ENCODE measurements around the gene ZBTB21. TPM values are rescaled to one million over a fixed set of nuclear protein-coding genes. Genes with fewer than 3 reads are reported as not detected.

The ZBTB21 gene
- total and polyA plus RNA-seq, 2 of the 4 experiments (the other 2 are of a cell fraction) = 6.8 to 12.0 TPM

DNA sequence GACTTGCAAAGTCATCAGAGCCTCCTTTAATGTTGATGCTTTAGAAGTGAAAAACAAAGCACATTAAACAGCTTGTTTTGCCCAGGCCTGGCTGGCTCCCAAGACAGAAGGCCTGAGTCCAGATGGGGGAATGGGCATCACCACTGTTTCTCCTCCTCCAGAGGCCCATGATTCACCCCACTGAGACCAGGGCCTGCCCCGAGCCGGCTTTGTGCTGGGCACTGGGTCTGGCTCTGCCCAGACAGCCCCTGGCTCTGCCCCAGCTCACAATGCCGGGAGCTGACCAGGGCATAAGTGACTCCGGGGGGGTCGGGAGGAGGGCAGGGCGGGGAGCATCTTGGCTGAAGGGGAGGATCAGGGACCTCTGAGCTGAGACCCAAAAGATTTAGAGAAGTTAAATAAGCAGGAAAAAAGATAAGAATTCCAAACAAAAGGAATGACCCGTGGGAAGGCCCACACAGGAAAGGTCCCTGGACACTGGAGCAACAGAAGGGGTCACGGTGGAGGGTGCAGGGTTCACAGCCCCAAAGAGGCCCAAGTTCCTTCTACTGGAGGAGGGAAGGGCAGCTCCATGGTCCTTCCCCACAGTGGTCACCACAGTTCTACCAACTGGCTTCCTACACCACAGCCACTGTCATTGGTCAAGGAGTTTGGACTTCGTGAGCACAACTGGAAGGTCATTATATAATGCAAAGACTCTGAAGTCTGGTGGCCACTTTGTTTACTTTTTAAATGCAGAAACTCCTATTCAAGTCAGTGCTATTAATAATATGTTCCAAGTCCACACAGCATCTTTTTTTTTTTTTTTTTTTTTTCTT lies 61.9 kb downstream of the ZBTB21 start:
- Histone ChIP-seq H3K27ac (ENCODE audit: insufficient read depth, low read length) (no peak overlapping the region), H4K8ac (ENCODE audit: low read depth in 2 of 2, low read length in 2 of 2) (peak overlapping the region; percentile 35 to 68; a peak in 2 of 4 replicates), H2AK5ac (ENCODE audit: low read depth, low read length) (peak overlapping the region; percentile 51), H3K9me1 (ENCODE audit: insufficient read depth, low read length) (peaks cover 29% of the 10 kb centered on the region), H3K36me3 (ENCODE audit: control insufficient read depth, insufficient read depth, low read length) (peaks cover 6% of the 10 kb centered on the region; the same call in 1 of the 2 replicates), H3K9ac (ENCODE audit: low read depth, low read length) (no peak overlapping the region), H4K5ac (ENCODE audit: low read depth, low read length) (no peak overlapping the region), H3K23ac (ENCODE audit: low read depth, low read length) (peak overlapping the region; percentile 12; the same call in 1 of the 2 replicates), H3K14ac (replicated peaks; ENCODE audit: low read depth, low read length) (no peak overlapping the region), H3K56ac (ENCODE audit: extremely low read depth, insufficient read depth, low read length) (no peak overlapping the region), H3K4me3 (ENCODE audit: insufficient read depth, low read depth, low read length) (no peak overlapping the region), H3K9me3 (ENCODE audit: control insufficient read depth, insufficient read depth, low read length) (no peaks in the 10 kb centered on the region), H3K4me2 (ENCODE audit: low read depth, low read length) (peak overlapping the region; percentile 0; the same call in 1 of the 2 replicates), H4K20me1 (ENCODE audit: insufficient read depth, low read length) (peaks cover 54% of the 10 kb centered on the region), H2AFZ (replicated peaks; ENCODE audit: low read length, poor library complexity) (peak overlapping the region; percentile 8), H4K91ac (ENCODE audit: insufficient read depth, low read depth, low read length) (peak overlapping the region; percentile 44; the same call in 1 of the 2 replicates), H3K4ac (ENCODE audit: low read depth, low read length) (peak overlapping the region; percentile 18; the same call in 1 of the 2 replicates), H3K79me1 (ENCODE audit: low read depth in 1 of 2, low read length in 2 of 2) (peaks cover 68 to 83% of the 10 kb centered on the region in 2 experiments), H3K4me1 (ENCODE audit: control insufficient read depth, insufficient read depth, low read length) (peaks cover 21% of the 10 kb centered on the region), H2BK5ac (ENCODE audit: low read depth, low read length, poor library complexity, severe bottlenecking) (no peak overlapping the region), H2BK15ac (ENCODE audit: low read depth, low read length) (0 out of 3 replicates have a peak overlapping the region, but pooled peaks have one; percentile 33), H2BK20ac (ENCODE audit: low read depth, low read length) (no peak overlapping the region), H3K27me3 (ENCODE audit: control insufficient read depth, insufficient read depth, low read length) (no peaks in the 10 kb centered on the region), H2BK120ac (ENCODE audit: low read depth, low read length) (no peak overlapping the region), H2AK9ac (replicated peaks; ENCODE audit: low read depth, low read length, poor library complexity) (peak overlapping the region; percentile 10), H3K18ac (ENCODE audit: low read depth, low read length) (0 out of 2 replicates have a peak overlapping the region, but pooled peaks have one; percentile 7)
- in situ Hi-C loops (cut with MboI; ENCODE audit: low sequenced_read_pairs) = loop anchor here (5.0 kb wide), 1 partner anchor 169 kb away; no protein-coding TSS in a partner anchor
- ATAC-seq (ENCODE audit: low read depth) = peak; percentile 80
- ChIA-PET POLR2A (ENCODE audit: unreplicated experiment) (no interaction called here), CTCF (no interaction called here)
- TF ChIP-seq RAD21 (IDR thresholded peaks at IDR 0.05; ENCODE audit: low read length) (no peak), ELK1 (IDR thresholded peaks at IDR 0.05; ENCODE audit: borderline replicate concordance, low read depth, low read length) (no peak), RFX5 (IDR thresholded peaks at IDR 0.05; ENCODE audit: low read depth, low read length) (no peak), MAFK (IDR thresholded peaks at IDR 0.05; ENCODE audit: low read depth, low read length) (no peak), SMC3 (IDR thresholded peaks at IDR 0.05; ENCODE audit: low read depth, low read length) (no peak), CEBPB (IDR thresholded peaks at IDR 0.05; ENCODE audit: low read depth, low read length) (no peak)
- TF ChIP-seq, protein P1, sequence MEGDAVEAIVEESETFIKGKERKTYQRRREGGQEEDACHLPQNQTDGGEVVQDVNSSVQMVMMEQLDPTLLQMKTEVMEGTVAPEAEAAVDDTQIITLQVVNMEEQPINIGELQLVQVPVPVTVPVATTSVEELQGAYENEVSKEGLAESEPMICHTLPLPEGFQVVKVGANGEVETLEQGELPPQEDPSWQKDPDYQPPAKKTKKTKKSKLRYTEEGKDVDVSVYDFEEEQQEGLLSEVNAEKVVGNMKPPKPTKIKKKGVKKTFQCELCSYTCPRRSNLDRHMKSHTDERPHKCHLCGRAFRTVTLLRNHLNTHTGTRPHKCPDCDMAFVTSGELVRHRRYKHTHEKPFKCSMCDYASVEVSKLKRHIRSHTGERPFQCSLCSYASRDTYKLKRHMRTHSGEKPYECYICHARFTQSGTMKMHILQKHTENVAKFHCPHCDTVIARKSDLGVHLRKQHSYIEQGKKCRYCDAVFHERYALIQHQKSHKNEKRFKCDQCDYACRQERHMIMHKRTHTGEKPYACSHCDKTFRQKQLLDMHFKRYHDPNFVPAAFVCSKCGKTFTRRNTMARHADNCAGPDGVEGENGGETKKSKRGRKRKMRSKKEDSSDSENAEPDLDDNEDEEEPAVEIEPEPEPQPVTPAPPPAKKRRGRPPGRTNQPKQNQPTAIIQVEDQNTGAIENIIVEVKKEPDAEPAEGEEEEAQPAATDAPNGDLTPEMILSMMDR (conservative IDR thresholded peaks at IDR 0.05; ENCODE audit: low read depth, low read length) = no peak
- DNase-seq = peak; percentile 43
- WGBS, 2 experiments (ENCODE audit: extremely low coverage in 2 of 2, insufficient read length in 1 of 2) = 57% methylated on average over 3 of the region's 9 CpGs; no CpG with 5 or more reads in 1 of the 2 experiments
- BruUV-seq (replicated peaks) = no TSS peak
- intact Hi-C loops (cut with micrococcal nuclease) = no loop called here
- dilution Hi-C loops (cut with HindIII; ENCODE audit: low sequenced_read_pairs, unreplicated experiment) = no loop called here
